Limb (tissue), 2 donors: ENCODE measurements around the gene IMPDH1.
A peak's percentile ranks its signal among the peaks of the same experiment; 100 is the strongest.

Source experiments
- DNase-seq, 2 donors: peaks; one replicate each; pipeline ENCODE4 v3.0.0-alpha.2; 2016; ENCODE audit errors: extremely low spot score in 2 of 2

The IMPDH1 gene

GRCh38 chr7:128360359-128360678, 49.5 kb downstream of the IMPDH1 start:
- DNase-seq, result no peak

GRCh38 chr7:128359939-128360338, 49.8 kb downstream of the IMPDH1 start:
- DNase-seq, result no peak

GRCh38 chr7:128359336-128359735, 50.4 kb downstream of the IMPDH1 start:
- no peak for DNase-seq

GRCh38 chr7:128358233-128358632, 51.5 kb downstream of the IMPDH1 start:
- no peak for DNase-seq

GRCh38 chr7:128357217-128357613, 52.6 kb downstream of the IMPDH1 start:
- no peak for DNase-seq

GRCh38 chr7:128356546-128357216, 53.1 kb downstream of the IMPDH1 start:
- DNase-seq, result no peak

GRCh38 chr7:128353610-128354009, 56.2 kb downstream of the IMPDH1 start:
- no peak for DNase-seq

- DNase-seq, result no peak
These were observed 56.6 kb downstream of the IMPDH1 start for GRCh38 chr7:128353189-128353588.

GRCh38 chr7:128352636-128353035, 57.1 kb downstream of the IMPDH1 start:
- DNase-seq, result no peak

- peak in 1 of 2 donors; percentile 70 for DNase-seq
These were observed 57.6 kb downstream of the IMPDH1 start for GRCh38 chr7:128352153-128352537.

- no peak for DNase-seq
These were observed 58.3 kb downstream of the IMPDH1 start for GRCh38 chr7:128351296-128352152.

GRCh38 chr7:128350708-128351295, 59.0 kb downstream of the IMPDH1 start:
- no peak for DNase-seq

- DNase-seq, result no peak
These were observed 60.3 kb downstream of the IMPDH1 start for GRCh38 chr7:128349466-128349825.

- peak; percentile 10 to 69 for DNase-seq
These were observed 62.1 kb downstream of the IMPDH1 start for GRCh38 chr7:128347647-128348097.

- DNase-seq, result no peak
These were observed 65.4 kb downstream of the IMPDH1 start for GRCh38 chr7:128344431-128344774.

GRCh38 chr7:128343554-128344430, 66.0 kb downstream of the IMPDH1 start, which contains the start of gene RBM28:
TSS of gene RBM28 (minus strand) at chr7:128343908. CDS start at chr7:128343793, 115 bp downstream.
- DNase-seq, result peak; percentile 91 to 92
